MM.1S (cell line): ENCODE data around the gene BCR.

Source experiments
- CTCF ChIP-seq: fragments of 300-600 bp; sonication (generic); IDR thresholded peaks from 2 replicates; pipeline ENCODE4 v1.5.1; 2016; ENCODE audit warnings: antibody characterized with exemption, low read length, mixed read lengths
- EZH2 ChIP-seq: fragments of 300-600 bp; sonication (generic); optimal IDR thresholded peaks from 2 replicates; pipeline ENCODE3; 2017; ENCODE audit warnings: low read depth, mild to moderate bottlenecking, antibody characterized with exemption, low read length, mixed read lengths

GRCh38 chr22:23269441-23270211 is 89.3 kb downstream of the BCR start:
- TF ChIP-seq CTCF: no peak
- TF ChIP-seq EZH2: no peak
